Activated gamma-delta T cell treated with anti-CD3 and anti-CD28 coated beads, Interleukin-2, amount 50 U/mL, for 16 hours (primary cell): ENCODE data around the gene NRAS.

Source experiments
- DNase-seq: peaks from one replicate; pipeline ENCODE4 v3.0.0-alpha.2; 2020; ENCODE audit warnings: low read depth

Gene NRAS

GRCh38 chr1:114676115-114676514, 40.5 kb downstream of the NRAS start:
- DNase-seq = no peak

- DNase-seq = no peak
Observed at GRCh38 chr1:114671939-114672275, 44.7 kb downstream of the NRAS start.

DNA sequence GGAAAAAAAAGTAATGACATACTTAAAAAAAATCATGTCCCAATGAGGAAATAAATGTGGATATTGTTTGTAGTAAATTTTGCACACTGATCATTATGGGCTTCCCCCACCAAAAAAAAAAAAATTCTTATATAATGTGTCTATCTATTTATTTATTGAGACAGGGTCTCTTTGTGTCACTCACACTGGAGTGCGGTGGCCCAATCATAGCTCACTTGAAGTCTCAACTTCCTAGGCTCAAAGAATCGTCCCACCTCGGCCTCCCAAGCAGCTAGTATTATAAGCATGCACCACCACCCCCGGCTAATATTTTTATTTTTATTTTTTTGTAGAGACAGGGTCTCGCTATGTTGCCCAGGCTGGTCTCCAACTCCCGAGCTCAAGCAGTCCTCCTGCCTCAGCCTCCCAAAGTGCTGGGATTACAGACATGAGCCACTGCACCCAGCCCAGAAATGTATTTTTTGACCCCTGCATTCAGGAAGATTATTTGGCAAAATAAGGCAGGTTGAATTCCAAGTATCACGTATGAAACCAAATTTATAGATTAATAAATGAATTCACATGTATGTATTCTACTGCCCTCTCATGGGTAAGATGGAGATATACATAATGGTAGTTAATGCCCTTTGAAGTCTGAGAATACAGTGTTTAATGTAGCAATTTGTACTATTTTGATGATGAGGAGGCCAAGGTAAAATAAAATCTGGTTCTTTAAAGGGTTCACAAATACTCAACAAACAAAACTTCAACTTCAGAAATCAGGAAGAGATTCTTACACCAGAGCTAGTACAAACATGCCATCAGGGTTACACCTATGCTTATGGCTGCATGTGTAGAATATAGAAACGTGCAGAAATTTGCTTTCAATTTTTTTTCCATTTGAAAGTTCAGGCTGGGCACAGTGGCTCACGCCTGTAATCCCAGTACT, 45.3 kb downstream of the NRAS start:
- no peak for DNase-seq

DNA sequence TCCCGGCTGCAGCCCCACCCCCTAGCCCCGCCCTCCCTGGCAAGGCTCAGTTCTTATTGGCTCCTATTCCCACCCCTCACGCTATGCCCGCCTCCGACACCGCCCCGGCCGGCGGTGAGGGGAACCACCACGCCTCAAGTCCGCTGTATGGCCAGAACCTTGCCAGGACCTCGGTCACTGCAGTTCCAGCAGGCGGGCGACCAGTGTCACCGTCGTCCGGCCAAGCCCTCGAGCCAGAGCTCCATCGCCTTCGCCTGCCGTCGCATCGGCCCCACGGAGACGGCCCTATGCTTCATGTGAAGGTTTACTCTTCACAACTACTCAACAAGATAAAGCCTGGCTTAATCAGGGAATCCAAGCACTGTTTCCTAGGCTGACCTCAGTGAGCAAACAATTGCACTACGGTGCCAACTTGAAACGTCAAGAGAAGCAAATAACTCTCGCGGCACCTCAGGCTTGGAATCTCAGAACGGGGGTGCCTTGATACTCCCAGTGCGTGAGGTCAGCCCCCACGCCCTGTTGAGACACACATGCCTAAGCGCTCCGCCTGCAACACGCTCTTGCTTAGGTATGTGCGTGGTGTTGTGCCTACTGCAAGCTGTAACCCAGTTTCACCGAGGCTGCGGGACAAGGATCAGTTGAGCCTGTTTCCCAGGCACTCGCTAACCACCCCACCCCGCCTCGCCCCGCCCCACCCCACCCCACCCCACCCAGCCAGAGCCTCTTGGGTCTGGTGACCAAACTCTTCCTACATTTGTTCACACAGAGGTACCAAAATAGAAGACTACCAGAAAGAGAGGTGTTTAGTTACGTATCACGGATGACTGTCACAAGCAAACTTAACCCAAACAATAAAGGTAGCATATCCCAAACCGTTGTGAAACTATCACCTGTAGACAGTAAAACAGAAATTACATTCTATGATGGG, 46.2 kb downstream of the NRAS start:
- DNase-seq = peak; percentile 77

GRCh38 chr1:114669562-114670082, 46.9 kb downstream of the NRAS start, which contains the start of gene DENND2C:
Gene DENND2C, minus strand, starts transcription at chr1:114670049. Its CDS starts 44,065 bp downstream, at chr1:114625984.
- no peak for DNase-seq

DNA sequence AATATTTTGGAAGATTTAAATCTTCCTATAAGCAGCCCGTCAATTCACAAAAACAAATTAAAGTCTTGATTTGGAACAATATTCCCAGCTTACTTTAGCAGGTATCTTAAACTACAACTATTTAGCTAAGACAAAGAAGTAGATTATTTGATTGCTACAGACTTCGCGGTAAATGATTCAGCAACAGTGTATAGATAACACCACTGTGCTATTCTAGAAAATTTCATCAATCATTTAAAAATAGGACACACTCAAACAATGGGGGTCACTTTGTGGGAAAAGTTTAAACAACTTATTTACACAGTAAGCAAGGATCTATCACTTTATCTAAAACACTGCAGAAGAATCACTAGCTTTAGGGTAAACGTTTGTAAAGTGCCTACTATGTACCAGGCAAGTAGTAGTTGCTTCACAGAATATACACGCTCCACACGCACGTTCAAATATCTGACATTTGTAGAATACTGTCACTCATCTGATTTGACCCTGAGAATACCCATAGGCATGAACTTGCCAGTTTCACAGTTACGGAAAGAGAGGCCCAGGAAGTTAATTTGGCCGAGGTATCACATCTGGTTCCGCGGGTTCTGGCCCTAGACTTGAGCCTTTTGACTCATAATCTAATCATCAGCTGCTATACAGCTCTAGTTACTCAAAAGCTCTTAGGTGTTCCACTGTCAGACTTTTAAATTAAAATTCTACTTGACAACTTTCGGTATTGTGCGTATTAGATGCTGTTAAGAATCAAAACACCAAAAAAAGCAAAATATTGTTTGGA, 47.6 kb downstream of the NRAS start:
- no peak for DNase-seq

DNA sequence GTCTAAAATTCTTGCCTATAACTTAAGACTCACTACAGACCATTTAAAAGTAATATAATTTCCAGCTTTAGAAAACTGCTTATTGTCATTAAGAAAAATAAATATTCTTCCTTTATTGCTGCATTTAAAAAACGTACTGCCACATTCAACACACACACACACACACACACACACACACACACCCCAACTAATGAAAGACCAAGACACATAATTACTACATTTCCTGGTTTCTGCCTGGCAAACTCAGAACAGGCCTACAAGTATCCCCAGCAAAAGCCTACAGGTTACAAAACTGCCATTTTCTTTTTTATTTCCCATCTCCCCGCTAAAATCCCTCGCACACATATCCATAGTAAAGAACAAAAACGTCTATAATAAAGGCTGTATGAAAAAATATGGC, 48.2 kb downstream of the NRAS start:
- no peak for DNase-seq

GRCh38 chr1:114666954-114667353, 49.6 kb downstream of the NRAS start:
- no peak for DNase-seq

DNA sequence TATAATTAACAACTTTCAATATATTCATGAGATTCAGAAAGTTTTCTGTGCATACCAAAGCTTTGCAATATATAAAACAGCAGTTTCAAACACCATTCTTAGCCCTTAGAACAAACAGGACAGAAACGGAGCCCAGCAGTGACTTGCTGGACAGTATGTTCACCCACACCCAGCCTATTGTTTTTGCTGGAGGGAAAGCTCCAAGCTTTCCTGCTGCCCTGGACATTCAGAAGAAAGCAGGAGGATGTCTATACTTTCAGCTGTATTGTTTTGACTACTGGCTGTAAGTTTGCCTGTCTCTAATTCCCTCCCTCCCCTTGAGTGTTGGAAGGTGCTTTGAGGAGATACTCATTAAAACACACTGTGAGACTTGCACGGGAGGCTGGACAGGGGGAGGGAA, 56.3 kb downstream of the NRAS start:
- no peak for DNase-seq
